GOT3 (cell line): ENCODE data around the gene RHBDL1.
A peak's percentile ranks its signal among the peaks of the same experiment; 100 is the strongest.

Experiments
- DNase-seq: peaks from one replicate; lab custom pipeline; 2025; ENCODE audit warnings: mixed read lengths; lab: John Stamatoyannopoulos, UW

Gene RHBDL1

DNA sequence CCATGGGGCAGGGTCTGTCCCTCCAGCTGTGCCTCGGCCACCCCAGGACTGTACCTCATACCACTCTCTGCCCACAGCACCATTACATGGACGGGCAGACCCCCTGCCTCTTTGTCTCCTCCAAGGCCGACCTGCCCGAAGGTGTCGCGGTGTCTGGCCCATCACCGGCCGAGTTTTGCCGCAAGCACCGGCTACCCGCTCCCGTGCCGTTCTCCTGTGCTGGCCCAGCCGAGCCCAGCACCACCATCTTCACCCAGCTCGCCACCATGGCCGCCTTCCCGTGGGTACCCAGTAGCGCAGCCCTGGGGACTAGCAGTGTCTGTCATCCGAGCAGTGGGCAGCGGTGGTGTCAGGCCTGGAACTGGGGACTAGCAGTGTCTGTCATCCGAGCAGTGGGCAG, 2.6 kb upstream of the RHBDL1 start:
- no peak for DNase-seq

DNA sequence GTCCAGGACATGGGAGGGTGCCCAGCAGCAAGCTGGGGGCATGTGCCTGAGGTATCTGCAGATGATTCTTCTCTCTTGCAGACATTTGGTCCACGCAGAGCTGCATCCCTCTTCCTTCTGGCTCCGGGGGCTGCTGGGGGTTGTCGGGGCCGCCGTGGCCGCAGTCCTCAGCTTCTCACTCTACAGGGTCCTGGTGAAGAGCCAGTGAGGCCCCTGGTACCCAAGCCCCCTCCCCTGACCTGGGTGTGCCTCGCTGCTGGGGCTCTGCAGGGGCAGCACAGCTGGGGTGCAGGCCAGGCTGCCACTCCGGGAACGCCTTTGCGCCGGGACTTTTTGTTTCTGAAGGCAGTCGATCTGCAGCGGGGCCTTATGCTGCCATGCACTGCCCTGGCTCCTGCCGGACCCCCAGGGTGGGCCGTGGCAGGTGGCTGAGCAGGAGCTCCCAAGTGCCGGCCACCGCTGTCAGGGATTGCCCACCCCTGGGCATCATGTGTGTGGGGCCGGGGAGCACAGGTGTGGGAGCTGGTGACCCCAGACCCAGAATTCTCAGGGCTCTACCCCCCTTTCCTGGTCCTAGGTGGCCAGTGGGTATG, 2.0 kb upstream of the RHBDL1 start:
- no peak for DNase-seq

DNA sequence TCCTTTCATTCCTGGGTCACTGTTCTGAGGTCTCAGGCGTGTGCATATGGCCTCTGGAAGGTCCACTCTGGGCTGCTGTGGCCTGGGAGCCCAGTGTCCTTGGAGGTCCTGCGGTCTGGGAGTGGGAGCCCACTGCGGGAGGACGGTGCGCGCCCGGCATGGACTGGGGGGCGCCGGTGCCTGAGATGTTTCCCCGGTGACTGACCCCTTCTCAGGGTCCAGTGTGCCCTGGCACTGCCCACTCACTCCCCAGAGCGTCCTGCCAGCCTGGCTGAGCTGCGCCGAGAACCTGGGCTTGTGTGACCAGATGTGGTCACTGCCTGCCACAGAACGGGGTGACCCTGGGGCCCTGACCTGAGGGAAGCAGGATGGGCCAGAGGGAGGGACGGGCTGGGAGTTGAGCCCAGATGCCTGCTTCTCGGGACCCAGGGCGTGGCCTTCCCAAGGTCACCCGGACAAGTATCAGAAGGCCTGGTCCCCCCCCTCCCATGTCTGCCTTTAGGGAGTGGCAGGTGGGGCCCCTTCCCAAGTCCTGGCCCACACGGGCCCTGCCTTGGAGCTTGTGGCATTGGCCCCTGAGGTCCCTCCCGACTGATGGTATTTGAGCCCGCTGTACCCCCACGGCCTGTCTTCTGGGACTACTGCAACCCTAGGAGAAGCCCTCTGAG, 1.1 kb upstream of the RHBDL1 start:
- DNase-seq = no peak

GRCh38 chr16:675884-676564, 553 bp downstream of the RHBDL1 start:
- no peak for DNase-seq

DNA sequence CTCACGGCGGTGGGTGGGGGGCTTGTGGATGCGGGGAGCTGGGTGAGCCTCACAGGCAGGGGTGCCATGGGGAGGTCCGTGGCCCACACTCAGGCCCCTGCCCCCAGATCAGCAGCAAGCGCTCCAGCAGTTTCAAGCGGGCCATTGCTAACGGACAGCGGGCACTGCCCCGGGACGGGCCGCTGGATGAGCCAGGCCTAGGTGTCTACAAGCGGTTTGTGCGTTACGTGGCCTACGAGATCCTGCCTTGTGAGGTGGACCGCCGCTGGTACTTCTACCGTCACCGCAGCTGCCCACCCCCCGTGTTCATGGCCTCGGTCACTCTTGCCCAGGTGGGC, 1.1 kb downstream of the RHBDL1 start:
- no peak for DNase-seq

DNA sequence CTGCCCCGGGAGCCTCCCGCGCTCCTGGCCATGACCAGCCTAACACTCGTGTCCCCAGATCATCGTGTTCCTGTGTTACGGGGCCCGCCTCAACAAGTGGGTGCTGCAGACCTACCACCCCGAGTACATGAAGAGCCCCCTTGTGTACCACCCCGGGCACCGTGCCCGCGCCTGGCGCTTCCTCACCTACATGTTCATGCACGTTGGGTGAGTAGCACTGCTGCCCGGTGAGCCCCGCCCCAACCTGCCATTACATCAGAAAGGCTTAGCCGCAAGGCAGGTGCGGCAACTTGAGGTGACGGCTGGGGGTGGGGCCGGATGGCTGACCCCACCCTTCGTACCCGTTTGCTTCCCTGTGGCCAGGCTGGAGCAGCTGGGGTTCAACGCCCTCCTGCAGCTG, 1.4 kb downstream of the RHBDL1 start:
- DNase-seq = no peak

GRCh38 chr16:677316-678190, 2.1 kb downstream of the RHBDL1 start:
- no peak for DNase-seq

- no peak for DNase-seq
These were observed 2.9 kb downstream of the RHBDL1 start for GRCh38 chr16:678209-678857.

DNA sequence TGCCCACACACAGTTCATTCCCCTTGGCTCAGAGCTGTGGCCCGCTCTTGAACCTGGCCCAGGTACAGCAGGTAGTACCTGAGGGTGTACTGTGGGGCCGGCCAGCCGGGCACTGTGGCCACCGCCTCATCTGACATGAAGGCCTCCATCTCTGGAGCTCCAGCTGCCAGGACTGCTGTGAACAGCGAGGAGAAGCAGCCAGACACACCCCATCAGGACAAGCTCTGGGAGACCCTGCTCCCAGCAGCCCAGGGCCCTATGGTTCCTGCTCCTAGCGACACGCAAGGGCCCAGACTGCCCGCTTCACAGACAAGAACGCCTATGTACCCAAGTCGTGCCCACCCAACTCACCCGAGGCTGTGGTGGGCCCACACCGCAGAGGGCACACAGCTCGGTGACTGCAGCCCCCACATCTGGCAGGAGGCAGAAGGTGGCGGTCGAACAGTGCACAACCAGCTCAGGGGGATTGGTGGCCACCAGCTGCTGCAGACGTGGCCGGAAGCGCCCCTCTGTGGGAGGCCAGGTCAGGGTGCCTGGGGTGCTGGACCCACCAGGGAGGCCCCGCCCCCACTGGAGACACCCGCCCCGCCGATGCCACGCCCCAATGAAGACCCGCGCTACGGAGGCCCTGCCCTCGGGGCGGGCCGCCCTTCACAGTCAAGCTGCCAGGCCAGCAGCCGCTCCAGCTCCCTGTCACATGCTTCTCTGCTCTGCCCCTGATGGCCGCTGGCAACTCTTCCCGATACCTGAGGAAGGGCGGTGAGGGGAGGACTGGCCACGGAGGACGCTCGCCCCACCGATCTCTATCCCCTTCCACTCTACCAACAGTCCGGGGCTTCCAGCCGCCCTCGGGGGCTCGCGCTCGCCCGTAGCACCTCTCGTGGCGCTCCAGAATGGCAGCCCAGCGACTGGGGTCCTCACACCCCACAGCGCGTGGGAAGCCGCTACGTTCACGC, 3.7 kb downstream of the RHBDL1 start:
- peak; percentile 63 for DNase-seq

GRCh38 chr16:679814-680624, 4.5 kb downstream of the RHBDL1 start, which contains the start of gene STUB1:
Gene STUB1 (plus strand): TSS chr16:680410. CDS start chr16:680526, 116 bp downstream.
- DNase-seq = peak; percentile 63

DNA sequence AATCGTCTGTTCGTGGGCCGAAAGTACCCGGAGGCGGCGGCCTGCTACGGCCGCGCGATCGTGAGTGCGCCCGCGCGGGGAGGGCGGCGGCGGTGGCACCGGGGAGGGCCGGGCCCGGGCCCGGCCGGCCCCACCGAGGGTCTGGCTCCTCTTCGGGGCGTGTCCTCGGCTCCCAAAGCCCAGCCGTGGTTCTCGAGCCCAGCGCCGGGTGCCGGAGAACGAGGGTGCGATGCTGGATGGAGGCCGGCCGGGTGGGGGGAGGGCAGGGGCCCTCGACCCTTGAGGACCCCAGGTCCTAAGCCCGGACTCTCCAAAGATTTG, 5.1 kb downstream of the RHBDL1 start:
- DNase-seq = no peak

DNA sequence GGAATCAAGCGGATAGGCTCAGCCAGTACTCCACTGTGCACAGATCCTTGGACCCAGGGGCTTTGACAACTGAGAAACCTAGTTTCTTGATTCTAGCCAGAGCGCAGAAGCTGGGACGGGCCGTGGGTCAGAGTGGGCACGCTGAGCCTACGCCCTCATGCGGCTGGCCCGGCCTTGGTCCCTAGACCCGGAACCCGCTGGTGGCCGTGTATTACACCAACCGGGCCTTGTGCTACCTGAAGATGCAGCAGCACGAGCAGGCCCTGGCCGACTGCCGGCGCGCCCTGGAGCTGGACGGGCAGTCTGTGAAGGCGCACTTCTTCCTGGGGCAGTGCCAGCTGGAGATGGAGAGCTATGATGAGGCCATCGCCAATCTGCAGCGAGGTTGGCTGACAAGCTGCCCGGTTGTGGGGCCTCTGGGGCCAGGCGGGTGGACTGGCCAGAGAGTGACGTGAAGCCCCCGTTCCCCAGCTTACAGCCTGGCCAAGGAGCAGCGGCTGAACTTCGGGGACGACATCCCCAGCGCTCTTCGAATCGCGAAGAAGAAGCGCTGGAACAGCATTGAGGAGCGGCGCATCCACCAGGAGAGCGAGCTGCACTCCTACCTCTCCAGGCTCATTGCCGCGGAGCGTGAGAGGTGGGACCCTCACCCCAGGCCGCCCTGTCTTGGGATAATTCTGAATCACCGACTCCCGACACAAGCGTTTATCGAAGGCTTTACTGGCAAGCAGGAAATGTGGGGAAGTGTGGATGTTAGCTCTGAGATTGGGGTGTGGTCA, 5.7 kb downstream of the RHBDL1 start:
- no peak for DNase-seq

DNA sequence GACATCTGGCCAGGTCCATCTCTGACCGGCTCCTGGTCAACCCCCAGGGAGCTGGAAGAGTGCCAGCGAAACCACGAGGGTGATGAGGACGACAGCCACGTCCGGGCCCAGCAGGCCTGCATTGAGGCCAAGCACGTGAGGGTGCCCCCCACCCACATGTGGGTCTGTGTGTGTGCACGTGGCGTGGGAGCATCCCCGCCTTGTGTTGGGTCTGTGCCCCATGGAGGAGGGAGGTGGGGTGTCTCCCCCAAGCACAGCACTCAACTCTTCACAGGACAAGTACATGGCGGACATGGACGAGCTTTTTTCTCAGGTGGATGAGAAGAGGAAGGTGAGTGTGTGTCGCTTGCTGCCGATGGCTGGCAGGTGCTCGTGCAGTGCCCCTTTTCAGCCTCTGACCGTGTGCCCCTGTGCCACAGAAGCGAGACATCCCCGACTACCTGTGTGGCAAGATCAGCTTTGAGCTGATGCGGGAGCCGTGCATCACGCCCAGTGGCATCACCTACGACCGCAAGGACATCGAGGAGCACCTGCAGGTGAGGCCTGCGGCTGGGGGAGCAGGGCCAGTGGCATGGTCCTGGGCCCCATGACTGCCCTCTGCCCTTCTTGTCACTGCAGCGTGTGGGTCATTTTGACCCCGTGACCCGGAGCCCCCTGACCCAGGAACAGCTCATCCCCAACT, 6.4 kb downstream of the RHBDL1 start:
- DNase-seq = no peak

GRCh38 chr16:682493-683395, 7.3 kb downstream of the RHBDL1 start:
- no peak for DNase-seq

DNA sequence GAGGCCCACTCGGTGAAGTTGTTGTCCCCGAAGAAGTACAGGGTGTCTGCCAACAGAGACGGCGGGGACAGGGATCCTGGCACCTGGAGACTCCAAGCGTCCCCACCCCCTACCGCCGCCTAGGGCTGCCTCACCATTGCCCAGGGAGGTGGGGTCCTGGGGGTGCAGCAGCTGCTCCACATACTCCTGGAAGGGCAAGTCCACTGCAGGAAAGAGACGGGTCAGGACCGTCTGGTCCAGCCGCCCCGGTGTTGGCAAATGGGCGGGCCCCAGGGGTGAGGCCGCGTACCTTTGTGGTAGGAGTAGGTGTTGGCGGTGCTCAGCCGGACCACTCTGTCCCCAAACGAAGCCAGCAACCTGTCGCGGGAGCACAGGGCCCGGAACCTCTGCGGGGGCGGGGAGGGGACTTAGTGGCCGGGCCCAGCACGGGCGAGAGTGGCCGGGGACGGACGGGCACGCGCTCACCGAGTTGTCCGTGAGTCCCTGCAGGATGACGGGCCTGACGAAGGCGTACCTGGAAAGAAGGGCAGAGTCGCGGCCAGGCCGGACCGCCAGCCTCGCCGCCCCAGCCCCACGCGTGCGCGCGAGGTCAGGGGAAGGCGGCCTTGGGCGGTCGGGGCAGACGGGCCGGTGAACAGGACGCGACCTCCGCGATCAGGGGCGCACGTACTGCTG, 8.1 kb downstream of the RHBDL1 start:
- DNase-seq = no peak

DNA sequence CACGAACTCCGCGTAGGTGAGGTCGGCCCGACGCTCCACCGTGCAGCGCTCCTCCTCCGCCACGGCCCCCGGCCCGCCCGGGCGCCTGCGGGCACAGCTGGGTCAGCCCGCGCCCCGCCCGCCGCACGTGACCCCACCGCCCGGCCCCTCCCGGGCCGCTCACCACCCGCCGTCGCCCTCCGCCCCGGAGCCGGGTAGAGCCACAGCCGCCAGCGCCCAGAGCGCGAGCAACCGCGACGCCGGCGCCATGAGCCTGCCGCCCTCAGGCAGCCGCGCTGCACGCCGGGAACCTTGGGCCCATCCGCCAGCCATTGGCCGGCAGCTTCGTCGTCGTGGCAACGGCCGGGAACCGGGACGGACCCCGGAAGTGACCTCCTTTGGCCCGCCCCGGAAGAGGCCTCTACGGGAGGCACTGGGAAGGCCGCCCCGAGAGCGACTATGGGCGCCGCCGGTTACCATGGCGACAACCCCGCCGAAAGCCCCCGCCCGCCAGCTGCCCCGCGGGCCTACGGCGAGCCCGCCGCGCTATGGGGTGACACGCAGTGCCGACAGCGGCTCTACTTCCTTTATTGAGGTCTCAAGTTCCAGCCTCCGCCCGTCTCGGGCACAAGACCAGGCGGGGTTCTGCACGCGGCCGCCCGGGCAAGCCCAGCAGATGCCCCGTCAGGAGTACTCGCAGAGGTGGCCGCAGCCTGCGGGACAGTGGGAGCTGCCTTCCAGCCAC, 8.8 kb downstream of the RHBDL1 start, which contains the start of gene JMJD8:
TSS of gene JMJD8 (minus strand) at position 264 of the 724 bp plus-strand sequence. CDS start at position 249, 15 bp downstream.
- peak; percentile 87 for DNase-seq
